Nephron (organoid): ENCODE data around the gene SPIRE2.

Experiments used
- H3K27ac Mint-ChIP-seq, 3 experiments: 2 replicates each; pipeline ENCODE4 v1.8.0; 2020; ENCODE audit warnings: mixed read lengths in 3 of 3, mild to moderate bottlenecking in 2 of 3, moderate library complexity in 1 of 3
- H3K27me3 Mint-ChIP-seq: 2 replicates; pipeline ENCODE4 v1.8.0; 2021; ENCODE audit warnings: low read depth, mild to moderate bottlenecking, moderate library complexity, mixed read lengths
- H3K36me3 Mint-ChIP-seq: 2 replicates; pipeline ENCODE4 v1.8.0; 2020; ENCODE audit warnings: low read depth, mixed read lengths
- H3K4me1 Mint-ChIP-seq: 2 replicates; pipeline ENCODE4 v1.8.0; 2020; ENCODE audit warnings: mixed read lengths
- H3K4me3 Mint-ChIP-seq, 3 experiments: 2 replicates each; pipeline ENCODE4 v1.8.0; 2020; ENCODE audit warnings: mild to moderate bottlenecking in 3 of 3, mixed read lengths in 3 of 3, moderate library complexity in 2 of 3
- H3K9me3 Mint-ChIP-seq: 2 replicates; pipeline ENCODE4 v1.8.0; 2020; ENCODE audit warnings: mixed read lengths
- TF ChIP-seq, protein P1 (sequence below), 3 experiments: fragments of 200-600 bp; sonication (generic); IDR thresholded peaks; one replicate each; pipeline ENCODE4 v1.5.0; 2021; ENCODE audit warnings: antibody characterized with exemption in 3 of 3; ENCODE audit not compliant: unreplicated experiment in 3 of 3

Gene SPIRE2

DNA sequence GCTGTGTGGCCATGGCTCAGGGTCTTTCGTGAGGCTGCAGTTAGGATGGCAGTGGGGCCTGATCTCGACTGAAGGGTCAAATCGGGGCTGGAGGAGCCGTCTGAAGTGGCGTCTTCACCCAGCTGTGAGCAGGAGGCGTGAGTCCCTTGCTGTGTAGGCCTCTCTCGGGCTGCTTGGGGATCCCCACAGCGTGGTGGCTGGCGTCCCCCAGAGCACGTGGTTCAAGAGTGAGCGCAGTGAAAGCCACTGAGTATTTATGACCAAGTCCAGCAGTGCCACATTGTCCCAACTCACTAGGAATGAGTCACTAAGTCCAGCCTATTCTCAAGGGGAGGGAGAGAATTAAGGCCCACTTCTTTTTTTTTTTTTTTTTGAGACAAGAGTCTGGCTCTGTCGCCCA lies 33.4 kb downstream of the SPIRE2 start:
- TF ChIP-seq, protein P1, sequence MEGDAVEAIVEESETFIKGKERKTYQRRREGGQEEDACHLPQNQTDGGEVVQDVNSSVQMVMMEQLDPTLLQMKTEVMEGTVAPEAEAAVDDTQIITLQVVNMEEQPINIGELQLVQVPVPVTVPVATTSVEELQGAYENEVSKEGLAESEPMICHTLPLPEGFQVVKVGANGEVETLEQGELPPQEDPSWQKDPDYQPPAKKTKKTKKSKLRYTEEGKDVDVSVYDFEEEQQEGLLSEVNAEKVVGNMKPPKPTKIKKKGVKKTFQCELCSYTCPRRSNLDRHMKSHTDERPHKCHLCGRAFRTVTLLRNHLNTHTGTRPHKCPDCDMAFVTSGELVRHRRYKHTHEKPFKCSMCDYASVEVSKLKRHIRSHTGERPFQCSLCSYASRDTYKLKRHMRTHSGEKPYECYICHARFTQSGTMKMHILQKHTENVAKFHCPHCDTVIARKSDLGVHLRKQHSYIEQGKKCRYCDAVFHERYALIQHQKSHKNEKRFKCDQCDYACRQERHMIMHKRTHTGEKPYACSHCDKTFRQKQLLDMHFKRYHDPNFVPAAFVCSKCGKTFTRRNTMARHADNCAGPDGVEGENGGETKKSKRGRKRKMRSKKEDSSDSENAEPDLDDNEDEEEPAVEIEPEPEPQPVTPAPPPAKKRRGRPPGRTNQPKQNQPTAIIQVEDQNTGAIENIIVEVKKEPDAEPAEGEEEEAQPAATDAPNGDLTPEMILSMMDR (IDR thresholded peaks at IDR 0.05; ENCODE audit: unreplicated experiment in 3 of 3), result no peak
- H3K36me3 Mint-ChIP-seq, result peaks cover 8% of the 10 kb centered on the region
- no peaks in the 10 kb centered on the region for H3K27me3 Mint-ChIP-seq
- H3K4me1 Mint-ChIP-seq, result peaks cover 6% of the 10 kb centered on the region
- H3K4me3 Mint-ChIP-seq, result no peak overlapping the region
- H3K27ac Mint-ChIP-seq, result no peak overlapping the region
- no peaks in the 10 kb centered on the region for H3K9me3 Mint-ChIP-seq

DNA sequence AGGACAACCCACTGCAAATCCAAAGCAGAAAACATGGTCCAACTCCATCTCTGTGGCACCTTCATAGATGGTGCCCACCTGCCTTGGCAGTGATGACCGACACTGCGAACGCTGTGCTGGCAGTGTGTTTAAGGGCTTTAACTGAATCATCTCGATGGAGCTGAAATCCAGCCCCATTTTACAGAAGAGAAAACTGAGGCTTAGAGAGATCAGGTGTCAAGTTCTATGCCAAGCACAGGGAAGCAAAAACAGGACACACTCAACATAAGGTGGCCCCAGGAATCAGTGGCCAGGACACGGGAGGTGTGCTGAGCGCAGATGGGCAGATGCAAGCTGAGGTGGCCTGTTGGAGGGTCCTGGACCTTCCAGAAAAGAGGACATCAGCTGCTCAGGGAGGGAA lies 34.5 kb downstream of the SPIRE2 start:
- Mint-ChIP-seq H3K9me3 (no peaks in the 10 kb centered on the region), H3K27me3 (peaks cover 3% of the 10 kb centered on the region)

DNA sequence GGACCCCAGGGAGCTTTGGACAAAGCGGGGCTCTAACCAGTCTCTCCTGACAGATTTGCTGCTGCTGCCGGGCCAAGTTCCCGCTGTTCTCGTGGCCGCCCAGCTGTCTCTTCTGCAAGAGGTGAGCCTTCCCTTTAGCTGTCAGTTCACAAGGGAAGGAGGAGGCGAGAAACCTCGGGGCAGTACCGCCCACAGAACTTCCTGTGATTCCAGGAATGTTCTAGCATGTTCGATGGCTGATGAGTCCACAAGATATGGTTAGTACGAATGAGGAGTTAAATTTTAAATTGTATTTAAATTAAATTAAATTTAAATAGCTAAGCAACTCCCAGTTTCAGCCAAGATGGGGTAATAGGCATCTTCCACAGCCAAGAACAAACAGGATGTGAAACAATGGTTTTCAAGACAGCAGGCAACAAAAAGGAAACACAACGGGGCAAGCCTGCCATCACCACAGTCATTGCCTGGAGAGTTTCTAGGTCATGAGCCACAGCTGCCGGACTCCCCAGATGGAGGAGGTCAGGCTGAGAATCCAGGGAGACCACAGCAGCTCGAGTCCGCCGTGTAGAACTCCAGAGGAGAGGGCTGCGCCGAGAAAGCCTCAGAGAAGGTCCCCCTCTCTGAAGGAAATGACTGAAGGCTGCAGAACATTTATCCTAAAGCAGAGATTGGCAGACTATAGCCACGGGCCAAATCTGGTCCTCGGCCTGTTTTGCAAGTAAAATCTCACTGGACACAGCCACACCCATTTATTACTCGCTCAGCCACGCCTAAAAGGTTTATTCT lies 35.7 kb downstream of the SPIRE2 start:
- Mint-ChIP-seq H3K27ac (peak overlapping the region; percentile 47 to 76 (median 61)), H3K9me3 (no peaks in the 10 kb centered on the region), H3K4me3 (no peak overlapping the region), H3K4me1 (peaks cover 6% of the 10 kb centered on the region), H3K36me3 (peaks cover 14% of the 10 kb centered on the region), H3K27me3 (peaks cover 3% of the 10 kb centered on the region)
- TF ChIP-seq, protein P1 (IDR thresholded peaks at IDR 0.05; ENCODE audit: unreplicated experiment in 3 of 3), result no peak

More for the DNA sequence above, 34.5 kb downstream of the SPIRE2 start:
- no peak overlapping the region for H3K27ac Mint-ChIP-seq
- H3K4me3 Mint-ChIP-seq, result no peak overlapping the region
- peaks cover 6% of the 10 kb centered on the region for H3K4me1 Mint-ChIP-seq
- TF ChIP-seq, protein P1 (IDR thresholded peaks at IDR 0.05; ENCODE audit: unreplicated experiment in 3 of 3), result no peak
- peaks cover 9% of the 10 kb centered on the region for H3K36me3 Mint-ChIP-seq

DNA sequence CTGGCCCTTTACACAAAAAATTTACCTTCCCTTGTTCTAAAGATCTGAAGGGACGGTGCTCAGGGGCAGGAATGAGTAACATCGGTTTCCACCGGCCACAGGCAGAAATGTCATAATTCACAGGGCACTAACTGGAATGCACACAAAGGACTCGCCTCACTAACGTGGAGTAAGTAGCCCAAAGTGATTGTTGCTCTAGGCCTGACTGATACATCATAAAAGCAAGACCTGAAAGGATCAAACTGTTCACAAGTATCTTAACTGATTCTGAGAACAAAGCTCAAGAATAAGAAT lies 36.2 kb downstream of the SPIRE2 start:
- TF ChIP-seq, protein P1 (IDR thresholded peaks at IDR 0.05; ENCODE audit: unreplicated experiment in 3 of 3), result no peak
- Mint-ChIP-seq H3K4me3 (no peak overlapping the region), H3K27me3 (peaks cover 3% of the 10 kb centered on the region), H3K9me3 (no peaks in the 10 kb centered on the region), H3K36me3 (peaks cover 14% of the 10 kb centered on the region), H3K27ac (peak overlapping the region in 2 of 3 experiments; percentile 61 to 76), H3K4me1 (peaks cover 6% of the 10 kb centered on the region)

DNA sequence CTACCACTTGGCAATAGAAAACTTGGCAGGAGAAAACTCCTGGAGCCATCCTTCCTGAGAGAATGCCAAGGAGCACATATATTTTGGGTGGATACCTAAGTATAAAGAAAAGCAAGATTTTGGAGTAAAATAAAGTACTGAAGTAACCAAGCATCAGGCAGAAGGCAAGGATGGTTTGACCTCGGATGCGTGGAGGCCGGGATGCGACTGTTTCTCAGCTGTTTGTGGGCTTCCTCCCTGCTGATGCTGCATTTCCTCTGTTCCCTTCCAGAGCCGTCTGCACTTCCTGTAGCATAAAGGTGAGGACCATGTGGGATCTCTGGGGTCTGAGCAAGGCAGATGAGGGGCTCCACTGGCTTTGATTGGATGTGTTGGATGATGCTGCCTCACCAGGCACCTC lies 39.6 kb downstream of the SPIRE2 start:
- Mint-ChIP-seq H3K4me3 (no peak overlapping the region), H3K36me3 (peaks cover 14% of the 10 kb centered on the region), H3K9me3 (no peaks in the 10 kb centered on the region), H3K27ac (no peak overlapping the region), H3K27me3 (peaks cover 3% of the 10 kb centered on the region), H3K4me1 (peaks cover 6% of the 10 kb centered on the region)
- TF ChIP-seq, protein P1 (IDR thresholded peaks at IDR 0.05; ENCODE audit: unreplicated experiment in 3 of 3), result no peak

DNA sequence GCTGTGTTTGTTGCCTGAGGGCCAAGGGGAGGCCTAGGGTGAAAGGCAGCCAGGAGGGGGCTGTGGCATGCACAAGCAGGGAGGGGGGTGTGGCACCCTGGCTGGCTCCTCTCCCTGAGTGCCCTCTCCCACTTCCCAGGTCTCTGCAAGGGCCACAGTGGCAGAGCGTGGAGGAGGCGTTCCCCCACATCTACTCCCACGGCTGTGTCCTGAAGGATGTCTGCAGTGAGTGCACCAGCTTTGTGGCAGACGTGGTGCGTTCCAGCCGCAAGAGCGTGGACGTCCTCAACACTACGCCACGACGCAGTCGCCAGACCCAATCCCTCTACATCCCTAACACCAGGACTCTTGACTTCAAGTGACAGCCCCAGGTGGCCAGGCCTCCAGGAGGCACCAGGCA lies 41.6 kb downstream of the SPIRE2 start:
- Mint-ChIP-seq H3K4me1 (peaks cover 4% of the 10 kb centered on the region), H3K27ac (no peak overlapping the region), H3K36me3 (peaks cover 11% of the 10 kb centered on the region), H3K4me3 (no peak overlapping the region), H3K27me3 (peaks cover 3% of the 10 kb centered on the region), H3K9me3 (no peaks in the 10 kb centered on the region)
- TF ChIP-seq, protein P1 (IDR thresholded peaks at IDR 0.05; ENCODE audit: unreplicated experiment in 3 of 3), result no peak
